Renal cortical epithelial cell (primary cell): ENCODE measurements around the gene PRC1. TPM values are rescaled to one million over a fixed set of nuclear protein-coding genes. Genes with fewer than 3 reads are reported as not detected.
A peak's percentile ranks its signal among the peaks of the same experiment; 100 is the strongest.

Experiments used
- DNase-seq: peaks from one replicate; pipeline ENCODE4 v3.0.0-alpha.2; 2011; ENCODE audit warnings: low read depth
- total RNA-seq: library from RNA; depleted of rRNA; stranded (reverse); fragments of >200 nt; gene quantifications from 2 replicates; pipeline ENCODE4 v1.2.3, GENCODE V29; 2014

PRC1 gene
- total RNA-seq, 1 donor from 2014 or later = 18.4 TPM

DNA sequence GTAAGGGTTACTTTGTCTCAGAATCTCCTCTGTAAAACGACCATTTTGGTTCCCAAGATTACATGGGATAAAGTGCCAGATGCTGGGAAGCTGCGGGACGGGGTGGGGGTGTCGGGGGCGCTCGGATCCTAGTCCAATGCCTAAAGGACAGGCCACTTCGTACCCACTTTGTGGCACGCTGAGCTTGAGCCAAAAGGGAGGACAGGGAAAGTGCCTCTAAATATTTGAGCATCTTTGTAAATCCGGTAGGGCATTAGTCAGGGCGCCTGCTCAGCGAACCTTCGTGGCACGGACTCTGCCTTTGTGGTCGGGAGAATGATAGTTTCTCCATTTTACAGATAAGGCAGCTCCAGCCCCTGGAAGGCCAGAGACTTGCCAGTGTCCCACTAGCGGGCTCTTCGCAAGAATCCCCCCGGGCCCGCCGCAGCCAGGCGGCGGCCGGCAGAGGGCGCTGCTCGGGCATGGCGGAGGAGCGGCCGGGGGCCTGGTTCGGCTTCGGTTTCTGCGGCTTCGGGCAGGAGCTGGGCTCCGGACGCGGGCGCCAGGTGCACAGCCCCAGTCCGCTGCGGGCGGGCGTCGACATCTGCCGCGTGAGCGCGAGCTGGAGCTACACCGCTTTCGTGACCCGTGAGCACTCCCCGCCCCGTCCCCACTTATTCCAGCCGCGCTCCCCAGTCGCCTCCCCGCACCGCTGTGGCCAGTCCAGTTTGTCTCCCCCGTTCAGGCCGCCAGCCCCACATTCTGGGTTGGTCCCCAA lies 37.9 kb downstream of the PRC1 start:
- peak; percentile 33 for DNase-seq

DNA sequence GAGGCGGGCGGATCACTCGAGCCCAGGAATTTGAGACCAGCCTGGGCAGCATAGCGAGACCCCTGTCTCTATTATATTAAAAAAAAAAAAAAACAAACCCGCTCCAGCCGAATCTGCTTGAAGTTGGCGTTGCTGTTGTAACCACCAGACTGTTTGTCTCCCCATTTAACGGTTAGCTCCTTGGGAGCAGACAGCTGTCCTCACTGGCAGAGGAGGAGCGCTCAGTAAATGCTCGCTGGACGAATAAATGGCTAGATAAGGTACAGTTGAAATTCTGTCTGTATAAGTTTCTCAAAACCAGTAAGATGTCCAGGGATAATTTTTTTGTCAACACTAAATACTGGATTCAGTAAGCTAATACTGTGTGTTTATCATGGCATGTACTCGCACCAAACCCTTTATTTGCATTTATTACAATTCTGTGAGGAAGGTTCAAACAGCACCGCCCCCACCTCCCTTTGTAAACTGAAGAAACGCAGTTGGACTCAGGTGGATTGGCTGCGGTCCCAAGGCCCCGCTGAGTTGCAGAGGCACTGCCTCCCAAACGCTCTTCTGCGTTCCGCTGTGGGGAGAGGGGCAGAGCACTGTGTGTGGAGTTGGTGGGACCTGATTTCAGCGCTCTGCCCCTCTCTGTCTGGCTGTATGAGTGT lies 38.6 kb downstream of the PRC1 start:
- no peak for DNase-seq

DNA sequence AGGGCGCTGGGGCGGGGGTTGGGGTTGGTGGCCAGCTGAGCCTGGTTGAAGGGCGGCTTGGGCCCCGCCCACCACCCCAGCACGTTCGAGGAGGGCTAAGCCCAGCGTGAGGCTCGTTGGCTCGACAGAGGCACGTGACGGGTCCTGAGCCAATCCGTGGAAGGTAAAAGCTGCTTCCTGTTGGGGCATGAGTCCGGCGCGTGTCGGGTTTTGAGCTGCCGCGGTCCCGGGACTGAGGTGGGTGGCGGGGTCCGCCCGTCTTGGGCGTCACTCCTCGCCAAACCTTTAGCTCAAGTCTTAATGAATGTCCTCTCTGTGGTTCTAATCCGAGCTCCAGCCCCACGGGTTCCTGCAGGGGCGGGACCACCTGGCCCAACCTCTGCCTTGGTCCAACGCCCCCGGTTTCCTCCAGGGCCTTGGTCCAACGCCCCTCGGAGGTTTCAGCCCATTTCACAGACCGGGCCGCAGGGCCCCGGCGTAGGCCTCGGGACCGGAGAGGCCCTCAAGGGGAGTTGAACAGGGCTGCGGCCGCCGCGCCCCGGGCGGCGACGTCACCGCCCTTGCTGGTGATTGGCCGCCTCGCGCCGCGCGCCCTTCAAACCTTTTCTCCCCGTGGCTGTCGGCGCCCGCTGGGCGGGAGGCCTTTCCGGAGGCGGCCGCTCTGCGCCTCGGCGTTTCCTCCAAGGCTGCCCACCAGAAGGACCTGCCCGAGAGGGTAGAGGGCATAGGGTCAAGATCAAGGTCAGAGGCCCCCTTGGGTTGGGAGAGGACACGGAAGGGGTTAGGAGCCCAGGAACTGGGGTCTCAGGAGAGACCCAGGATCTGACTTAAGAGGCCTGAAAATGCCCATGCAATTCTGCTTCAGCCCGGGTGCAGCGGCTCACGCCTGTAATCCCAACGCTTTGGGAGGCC lies 39.4 kb downstream of the PRC1 start, which contains the start of gene RCCD1:
TSS of gene RCCD1 (plus strand) at position 173 of the 912 bp plus-strand sequence. CDS start 1,851 bp downstream, outside the sequence.
- DNase-seq = peak; percentile 89

DNA sequence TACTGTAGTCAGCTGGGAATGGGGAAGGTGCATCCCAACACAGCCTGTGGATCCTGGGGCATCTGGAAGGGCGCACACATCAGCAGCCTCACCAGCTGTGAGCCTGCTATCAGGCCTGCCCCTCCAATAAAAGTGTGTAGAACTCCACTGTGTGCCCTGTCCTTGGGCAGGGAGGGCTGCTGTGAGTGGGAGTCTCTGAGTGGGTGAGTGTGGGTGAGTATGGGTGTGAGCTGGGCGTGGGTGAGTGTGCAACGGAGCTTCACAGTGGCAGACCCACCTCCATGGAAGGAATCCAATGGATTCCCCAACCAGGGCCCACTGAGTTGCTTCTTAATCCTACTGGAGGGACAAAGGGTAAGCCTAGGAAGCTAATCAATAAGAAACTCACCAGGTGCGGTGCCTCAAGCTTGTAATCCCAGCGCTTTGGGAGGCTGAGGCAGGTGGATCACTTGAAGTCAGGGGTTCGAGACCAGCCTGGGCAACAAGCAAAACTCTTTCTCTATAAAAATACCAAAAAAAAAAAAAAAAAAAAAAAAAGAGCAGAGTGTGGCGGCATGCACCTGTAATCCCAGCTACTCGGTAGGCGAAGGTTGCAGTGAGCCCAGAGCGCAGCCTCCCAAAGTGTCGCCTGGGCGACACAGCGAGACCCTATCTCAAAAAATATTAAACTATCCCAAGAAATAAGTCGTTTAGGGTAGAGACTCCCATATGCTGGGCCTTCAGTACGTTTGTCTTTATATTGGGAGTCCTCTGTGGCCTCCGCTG lies 40.2 kb downstream of the PRC1 start:
- no peak for DNase-seq

DNA sequence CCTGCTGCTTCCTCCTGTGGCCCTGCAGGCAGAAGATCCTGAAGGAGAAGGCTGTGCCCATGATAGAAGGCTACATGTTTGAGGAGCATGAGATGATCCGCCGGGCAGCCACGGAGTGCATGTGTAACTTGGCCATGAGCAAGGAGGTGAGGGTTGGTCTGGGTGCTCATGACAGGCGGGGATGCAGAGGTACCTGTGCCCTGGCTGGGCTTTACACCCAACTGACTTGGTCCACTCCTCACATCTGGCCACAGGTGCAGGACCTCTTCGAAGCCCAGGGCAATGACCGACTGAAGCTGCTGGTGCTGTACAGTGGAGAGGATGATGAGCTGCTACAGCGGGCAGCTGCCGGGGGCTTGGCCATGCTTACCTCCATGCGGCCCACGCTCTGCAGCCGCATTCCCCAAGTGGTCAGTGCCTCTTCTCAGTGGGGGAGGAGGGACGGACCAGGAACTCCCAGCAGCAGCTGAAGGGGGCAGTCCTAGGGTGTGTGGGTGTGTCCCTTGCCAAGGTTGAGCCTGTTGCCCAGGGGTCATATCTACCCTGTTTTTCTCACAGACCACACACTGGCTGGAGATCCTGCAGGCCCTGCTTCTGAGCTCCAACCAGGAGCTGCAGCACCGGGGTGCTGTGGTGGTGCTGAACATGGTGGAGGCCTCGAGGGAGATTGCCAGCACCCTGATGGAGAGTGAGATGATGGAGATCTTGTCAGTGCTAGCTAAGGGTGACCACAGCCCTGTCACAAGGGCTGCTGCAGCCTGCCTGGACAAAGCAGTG lies 41.2 kb downstream of the PRC1 start:
- no peak for DNase-seq

DNA sequence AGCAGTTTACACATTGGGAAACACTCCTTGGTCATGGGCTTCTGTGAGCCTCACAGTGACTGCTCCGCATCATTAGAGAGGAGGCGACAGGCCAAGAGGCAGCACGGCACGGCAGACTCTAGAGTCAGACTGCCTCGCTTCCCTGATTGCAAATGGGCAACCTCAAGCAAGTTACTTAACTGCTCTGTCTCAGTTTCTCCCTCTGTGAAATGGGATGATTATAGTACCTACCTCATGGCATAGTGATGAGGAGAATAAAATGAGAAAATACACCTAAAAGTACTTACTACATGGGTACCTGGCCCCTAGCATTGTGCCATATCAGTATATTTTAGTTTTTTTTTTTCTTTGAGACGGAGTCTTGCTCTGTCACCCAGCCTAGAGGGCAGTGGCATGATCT lies 43.7 kb downstream of the PRC1 start:
- DNase-seq = no peak

DNA sequence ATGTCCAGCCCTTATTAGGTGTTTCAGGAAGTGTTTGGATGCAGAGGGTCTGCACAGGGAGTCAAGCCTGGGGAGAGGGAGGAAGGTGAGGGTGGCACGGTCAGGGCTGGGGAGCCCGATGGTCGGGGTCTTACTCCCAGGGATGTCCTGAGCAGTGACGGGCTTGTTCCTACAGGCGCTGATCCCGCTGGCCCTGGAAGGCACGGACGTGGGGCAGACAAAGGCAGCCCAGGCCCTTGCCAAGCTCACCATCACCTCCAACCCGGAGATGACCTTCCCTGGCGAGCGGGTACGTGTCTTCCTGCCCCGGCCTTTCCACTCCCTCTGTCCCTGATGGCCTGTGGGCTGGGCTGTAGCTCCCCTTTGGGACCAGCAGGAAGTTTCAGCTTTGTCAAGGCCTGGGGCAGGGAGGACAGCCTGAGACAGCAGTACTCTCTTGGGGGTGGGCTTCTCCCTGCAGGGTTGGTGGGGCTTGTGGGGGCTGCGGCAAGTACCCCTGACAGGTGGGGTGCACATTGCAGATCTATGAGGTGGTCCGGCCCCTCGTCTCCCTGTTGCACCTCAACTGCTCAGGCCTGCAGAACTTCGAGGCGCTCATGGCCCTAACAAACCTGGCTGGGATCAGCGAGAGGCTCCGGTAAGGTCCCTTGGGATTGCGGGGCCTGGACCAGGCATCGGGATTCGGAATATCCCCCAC lies 44.2 kb downstream of the PRC1 start:
- DNase-seq = no peak

DNA sequence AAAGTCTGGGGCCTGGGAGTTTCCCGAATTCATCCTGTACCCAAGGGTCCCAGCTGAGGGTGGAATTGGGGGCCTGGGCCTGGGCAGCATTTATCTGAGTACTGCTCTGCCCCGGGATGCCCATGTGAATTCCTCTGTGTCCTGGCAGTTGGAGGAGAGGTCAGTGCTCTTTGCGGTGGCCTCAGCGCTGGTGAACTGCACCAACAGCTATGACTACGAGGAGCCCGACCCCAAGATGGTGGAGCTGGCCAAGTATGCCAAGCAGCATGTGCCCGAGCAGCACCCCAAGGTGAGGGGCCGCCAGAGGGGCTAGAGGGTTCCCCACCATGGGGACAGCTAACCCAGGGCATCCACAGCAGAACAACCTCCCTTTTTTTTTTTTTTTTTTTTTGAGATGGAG lies 45.8 kb downstream of the PRC1 start:
- DNase-seq = no peak

DNA sequence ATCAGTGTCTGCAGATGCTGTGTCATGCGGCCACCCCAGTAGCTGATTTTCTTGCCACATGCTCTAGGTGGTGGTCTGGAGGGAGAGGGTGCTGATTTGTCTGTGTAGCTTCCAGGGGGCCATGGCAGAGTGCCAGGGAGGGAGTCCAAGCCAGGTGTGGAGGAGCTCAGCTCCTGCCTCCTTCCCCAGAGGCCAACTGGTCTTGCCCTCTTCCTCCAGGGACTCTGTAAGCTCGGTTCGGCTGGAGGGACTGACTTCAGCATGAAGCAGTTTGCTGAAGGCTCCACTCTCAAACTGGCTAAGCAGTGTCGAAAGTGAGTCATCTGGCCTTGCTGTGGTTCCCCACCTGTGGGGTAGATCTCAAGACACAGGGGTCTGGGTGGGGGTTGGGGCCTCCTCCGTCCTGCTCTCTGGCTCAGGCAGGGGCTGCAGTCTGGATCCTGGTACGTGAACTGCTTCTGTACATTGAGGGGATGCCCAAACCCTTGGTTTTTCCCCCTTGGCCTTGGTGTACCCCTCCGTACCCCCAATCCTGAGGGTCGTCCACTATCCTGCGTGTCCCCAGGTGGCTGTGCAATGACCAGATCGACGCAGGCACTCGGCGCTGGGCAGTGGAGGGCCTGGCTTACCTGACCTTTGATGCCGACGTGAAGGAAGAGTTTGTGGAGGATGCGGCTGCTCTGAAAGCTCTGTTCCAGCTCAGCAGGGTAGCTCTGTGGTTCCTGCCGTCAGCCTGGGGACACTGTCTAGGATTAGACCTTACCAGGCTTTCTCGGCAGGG lies 46.6 kb downstream of the PRC1 start:
- DNase-seq = no peak

DNA sequence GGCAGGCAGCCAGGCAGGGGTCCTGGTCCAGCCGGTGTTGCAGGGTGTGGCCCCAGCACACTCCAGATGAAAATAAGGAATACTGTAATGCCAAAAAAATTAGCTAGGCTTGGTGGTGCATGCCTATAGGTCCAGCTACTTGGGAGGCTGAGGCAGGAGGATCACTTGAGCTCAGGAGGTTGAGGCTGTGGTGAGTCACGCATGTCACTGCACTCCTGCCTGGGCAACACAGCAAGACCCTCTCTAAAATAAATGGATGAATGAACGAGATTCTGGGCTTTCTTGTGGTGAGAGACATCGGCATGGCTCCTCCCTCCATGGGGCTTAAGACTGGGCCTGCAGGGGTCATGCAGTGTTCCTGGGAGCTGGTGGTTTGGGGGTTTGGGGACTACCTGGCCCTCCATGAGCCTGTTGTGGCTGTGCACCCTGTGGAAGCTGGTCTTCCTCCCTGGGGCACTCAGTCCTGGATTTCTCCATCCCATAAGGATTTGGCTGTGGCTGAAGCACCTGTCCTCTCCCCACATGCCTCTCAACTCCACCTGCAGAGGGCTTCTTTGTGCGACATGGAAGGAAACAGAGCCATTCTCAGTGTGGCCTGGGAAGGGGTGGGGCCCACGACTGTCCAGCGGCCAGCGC lies 47.3 kb downstream of the PRC1 start:
- DNase-seq = no peak

DNA sequence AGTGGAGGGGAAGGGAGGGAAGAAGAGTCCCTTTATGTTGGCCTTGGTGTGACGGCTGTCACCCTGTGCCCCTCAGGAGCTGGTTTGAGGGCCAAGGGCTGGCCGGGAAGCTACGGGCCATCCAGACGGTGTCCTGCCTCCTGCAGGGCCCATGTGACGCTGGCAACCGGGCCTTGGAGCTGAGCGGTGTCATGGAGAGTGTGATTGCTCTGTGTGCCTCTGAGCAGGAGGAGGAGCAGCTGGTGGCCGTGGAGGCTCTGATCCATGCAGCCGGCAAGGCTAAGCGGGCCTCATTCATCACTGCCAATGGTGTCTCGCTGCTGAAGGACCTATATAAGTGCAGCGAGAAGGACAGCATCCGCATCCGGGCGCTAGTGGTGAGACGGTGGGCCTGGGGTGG lies 47.8 kb downstream of the PRC1 start:
- DNase-seq = no peak

DNA sequence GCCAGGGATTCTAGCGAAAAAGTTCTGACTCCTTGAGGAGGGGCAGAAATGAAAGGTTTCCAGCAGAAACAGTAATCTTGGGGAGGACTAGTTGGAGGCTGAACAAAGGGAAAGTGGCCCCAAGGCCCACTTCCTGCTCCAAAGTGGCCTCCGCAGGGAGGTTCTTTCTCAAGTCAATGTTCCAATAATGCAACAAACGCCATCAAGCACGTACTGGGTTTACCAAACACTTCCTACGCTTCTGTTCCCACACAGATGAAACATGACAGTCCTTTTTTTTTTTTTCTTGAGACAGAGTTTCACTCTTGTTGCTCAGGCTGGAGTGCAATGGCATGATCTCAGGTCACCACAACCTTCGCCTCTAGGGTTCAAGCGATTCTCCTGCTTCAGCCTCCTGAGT lies 49.2 kb downstream of the PRC1 start:
- DNase-seq = no peak

DNA sequence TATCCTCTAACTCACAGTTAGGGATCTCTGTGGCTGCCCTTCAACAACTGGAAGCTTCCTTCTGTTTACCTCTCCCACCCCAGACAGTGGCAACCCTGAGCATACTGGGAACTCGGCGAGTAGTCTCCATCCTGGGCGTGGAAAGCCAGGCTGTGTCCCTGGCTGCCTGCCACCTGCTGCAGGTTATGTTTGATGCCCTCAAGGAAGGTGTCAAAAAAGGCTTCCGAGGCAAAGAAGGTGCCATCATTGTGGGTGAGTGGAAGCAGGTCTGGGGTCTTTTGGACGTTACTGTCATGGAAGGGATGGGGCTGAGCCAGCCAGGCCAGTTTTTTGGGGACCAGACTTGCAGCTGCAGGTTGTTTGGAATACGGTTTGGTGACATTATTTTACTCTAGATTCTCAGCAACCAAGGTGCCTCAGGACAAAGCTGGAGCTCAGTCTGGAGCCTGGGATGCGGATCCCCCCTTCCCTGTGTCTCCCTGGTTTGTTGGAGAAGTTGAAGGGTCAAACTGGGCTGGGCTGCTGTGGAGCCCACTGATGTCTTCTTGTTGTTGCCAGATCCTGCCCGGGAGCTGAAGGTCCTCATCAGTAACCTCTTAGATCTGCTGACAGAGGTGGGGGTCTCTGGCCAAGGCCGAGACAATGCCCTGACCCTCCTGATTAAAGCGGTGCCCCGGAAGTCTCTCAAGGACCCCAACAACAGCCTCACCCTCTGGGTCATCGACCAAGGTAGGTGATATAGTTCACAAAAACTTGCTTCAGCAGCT lies 51.8 kb downstream of the PRC1 start:
- no peak for DNase-seq

DNA sequence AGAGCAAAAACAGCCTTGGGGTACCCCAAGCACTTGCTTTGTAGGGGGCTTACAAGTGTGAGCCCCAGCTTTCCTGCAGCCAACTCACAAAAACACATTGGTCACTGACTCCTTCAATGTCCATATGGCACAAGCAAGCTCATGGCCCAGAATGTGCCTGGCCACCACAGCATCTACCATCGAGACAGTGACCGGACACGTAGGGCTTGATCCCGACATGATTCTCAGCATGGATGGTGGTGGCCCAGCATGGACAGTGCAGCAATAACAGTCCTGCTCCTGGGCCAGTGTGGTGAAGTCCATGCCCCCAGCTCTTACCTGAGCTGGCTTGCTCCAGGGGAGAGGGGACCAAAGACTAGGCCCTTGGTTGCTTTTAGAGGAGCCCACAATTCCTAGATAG lies 53.3 kb downstream of the PRC1 start:
- no peak for DNase-seq

DNA sequence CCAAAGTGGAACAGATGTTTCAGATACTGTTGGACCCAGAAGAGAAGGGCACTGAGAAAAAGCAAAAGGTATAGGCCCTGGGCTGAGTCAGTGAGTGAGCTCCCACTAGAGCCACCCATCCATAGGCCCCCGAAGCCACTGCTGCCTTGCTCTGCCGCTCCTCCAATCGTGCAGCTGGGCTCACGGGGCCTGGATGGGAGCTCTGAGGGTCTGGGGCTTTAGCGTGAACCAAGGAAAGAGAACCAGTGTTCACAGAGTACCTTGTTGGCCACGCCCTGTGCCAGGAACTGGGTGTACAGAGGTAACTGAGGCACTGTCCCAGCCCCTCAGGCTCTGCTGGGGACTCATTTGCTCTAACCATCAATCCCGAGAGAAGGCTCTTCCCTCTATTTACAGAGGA lies 54.6 kb downstream of the PRC1 start:
- no peak for DNase-seq

DNA sequence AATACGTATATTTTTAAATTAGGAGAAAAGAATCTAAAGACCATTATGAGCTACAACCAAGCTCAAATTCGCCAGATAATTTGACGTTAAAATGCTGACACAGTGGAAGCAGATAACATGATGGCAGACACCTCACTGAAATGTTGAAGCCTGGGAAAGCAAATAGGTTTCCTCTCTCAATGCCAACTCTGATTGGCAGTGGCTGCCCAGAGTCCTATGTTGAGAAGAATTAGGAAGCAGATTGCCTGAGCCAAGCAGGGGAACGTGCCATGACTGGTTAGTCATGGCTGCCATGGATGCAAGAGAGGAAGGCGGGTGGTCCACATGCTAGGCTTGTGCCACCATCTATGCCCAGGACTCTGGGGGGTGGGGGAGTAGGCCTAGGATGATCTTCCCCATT lies 56.1 kb downstream of the PRC1 start:
- no peak for DNase-seq

DNA sequence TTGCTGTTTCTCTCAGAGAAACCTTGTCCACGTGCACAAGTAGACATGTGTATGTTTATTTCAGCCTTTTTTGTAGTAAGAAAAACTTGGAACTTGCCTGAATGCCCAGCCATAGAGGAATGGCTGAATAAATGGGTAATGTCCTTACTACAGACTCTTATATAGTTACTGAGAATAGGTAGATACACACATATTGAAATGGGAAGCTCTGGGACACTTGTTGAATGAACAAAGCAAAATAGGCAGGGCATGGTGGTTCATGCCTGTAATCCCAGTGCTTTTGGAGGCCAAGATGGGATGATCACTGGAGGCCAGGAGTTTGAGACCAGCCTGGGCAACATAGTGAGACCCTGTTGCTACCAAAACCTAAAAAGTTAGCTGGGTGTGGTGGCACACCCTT lies 57.5 kb downstream of the PRC1 start:
- DNase-seq = no peak
